MM.1S (cell line): ENCODE results near the gene ZBTB7C.

Experiments
- DNase-seq: peaks from one replicate; pipeline ENCODE4 v3.0.0-alpha.2; 2015
- H2AFZ ChIP-seq: fragments of 300-600 bp; sonication (generic); 2 replicates; pipeline ENCODE4 v1.6.0; 2016; ENCODE audit warnings: antibody characterized with exemption, low read length
- H3F3A ChIP-seq: fragments of 300-600 bp; sonication (generic); 2 replicates; pipeline ENCODE4 v1.6.1; 2016; ENCODE audit warnings: mild to moderate bottlenecking, antibody characterized with exemption, low read length, moderate library complexity, mixed read lengths; ENCODE audit not compliant: insufficient read depth
- H3K27ac ChIP-seq: fragments of 300-600 bp; sonication (generic); 2 replicates; pipeline ENCODE4 v1.5.1; 2016; ENCODE audit warnings: mild to moderate bottlenecking, low read length
- H3K27me3 ChIP-seq: fragments of 300-600 bp; sonication (generic); replicated peaks from 2 replicates; pipeline ENCODE4 v1.6.0; 2016; ENCODE audit warnings: low read length; ENCODE audit not compliant: insufficient read depth
- H3K36me3 ChIP-seq: fragments of 300-600 bp; sonication (generic); replicated peaks from 2 replicates; pipeline ENCODE4 v1.6.1; 2016; ENCODE audit warnings: mild to moderate bottlenecking, low read length, mixed read lengths; ENCODE audit not compliant: insufficient read depth
- H3K4me1 ChIP-seq: fragments of 300-600 bp; sonication (generic); 2 replicates; pipeline ENCODE4 v1.6.1; 2016; ENCODE audit warnings: low read length, mixed read lengths
- H3K4me2 ChIP-seq: fragments of 300-600 bp; sonication (generic); 2 replicates; pipeline ENCODE4 v1.6.0; 2016; ENCODE audit warnings: low read depth, low read length
- H3K4me3 ChIP-seq: fragments of 300-600 bp; sonication (generic); 2 replicates; pipeline ENCODE4 v1.5.1; 2016; ENCODE audit warnings: low read length, mixed read lengths
- H3K79me2 ChIP-seq: fragments of 300-600 bp; sonication (generic); 2 replicates; pipeline ENCODE4 v1.6.1; 2016; ENCODE audit warnings: mixed run types, low read length, mixed read lengths
- H3K9ac ChIP-seq: fragments of 300-600 bp; sonication (generic); 2 replicates; pipeline ENCODE4 v1.6.1; 2016; ENCODE audit warnings: low read length, mixed read lengths
- H3K9me2 ChIP-seq: fragments of 300-600 bp; sonication (generic); replicated peaks from 2 replicates; pipeline ENCODE4 v1.6.1; 2016; ENCODE audit warnings: mild to moderate bottlenecking, low read length, mixed read lengths; ENCODE audit not compliant: insufficient read depth
- H3K9me3 ChIP-seq: fragments of 300-600 bp; sonication (generic); replicated peaks from 2 replicates; pipeline ENCODE4 v1.6.1; 2016; ENCODE audit warnings: mild to moderate bottlenecking, low read length, mixed read lengths; ENCODE audit not compliant: insufficient read depth
- H4K20me1 ChIP-seq: fragments of 300-600 bp; sonication (generic); 2 replicates; pipeline ENCODE4 v1.6.1; 2016; ENCODE audit warnings: mild to moderate bottlenecking, low read length, moderate library complexity, mixed read lengths; ENCODE audit not compliant: insufficient read depth
- EZH2 ChIP-seq: fragments of 300-600 bp; sonication (generic); optimal IDR thresholded peaks from 2 replicates; pipeline ENCODE3; 2017; ENCODE audit warnings: low read depth, mild to moderate bottlenecking, antibody characterized with exemption, low read length, mixed read lengths
- EZH2phosphoT487 ChIP-seq: fragments of 300-600 bp; sonication (generic); IDR thresholded peaks from 2 replicates; pipeline ENCODE4 v1.6.1; 2018; ENCODE audit warnings: antibody characterized with exemption, low read length
- TF ChIP-seq, protein P1 (sequence below): fragments of 300-600 bp; sonication (generic); IDR thresholded peaks from 2 replicates; pipeline ENCODE4 v1.5.1; 2016; ENCODE audit warnings: antibody characterized with exemption, low read length, mixed read lengths

The ZBTB7C gene

GRCh38 chr18:48413342-48413741, 4.2 kb upstream of the ZBTB7C start:
- Histone ChIP-seq H3F3A (0 out of 2 replicates have a peak, but pooled peaks cover 4% of the 10 kb centered on the region), H3K27me3 (peaks cover 20% of the 10 kb centered on the region), H3K9me3 (no peaks in the 10 kb centered on the region), H3K9me2 (no peaks in the 10 kb centered on the region), H3K4me3 (no peak overlapping the region), H3K36me3 (no peaks in the 10 kb centered on the region), H3K27ac (no peak overlapping the region), H4K20me1 (no peaks in the 10 kb centered on the region), H3K9ac (no peak overlapping the region), H3K4me1 (no peaks in the 10 kb centered on the region; the same call in 1 of the 2 replicates), H3K4me2 (no peak overlapping the region), H2AFZ (no peak overlapping the region), H3K79me2 (no peaks in the 10 kb centered on the region)
- no peak for DNase-seq
- TF ChIP-seq EZH2: no peak
- TF ChIP-seq, protein P1, sequence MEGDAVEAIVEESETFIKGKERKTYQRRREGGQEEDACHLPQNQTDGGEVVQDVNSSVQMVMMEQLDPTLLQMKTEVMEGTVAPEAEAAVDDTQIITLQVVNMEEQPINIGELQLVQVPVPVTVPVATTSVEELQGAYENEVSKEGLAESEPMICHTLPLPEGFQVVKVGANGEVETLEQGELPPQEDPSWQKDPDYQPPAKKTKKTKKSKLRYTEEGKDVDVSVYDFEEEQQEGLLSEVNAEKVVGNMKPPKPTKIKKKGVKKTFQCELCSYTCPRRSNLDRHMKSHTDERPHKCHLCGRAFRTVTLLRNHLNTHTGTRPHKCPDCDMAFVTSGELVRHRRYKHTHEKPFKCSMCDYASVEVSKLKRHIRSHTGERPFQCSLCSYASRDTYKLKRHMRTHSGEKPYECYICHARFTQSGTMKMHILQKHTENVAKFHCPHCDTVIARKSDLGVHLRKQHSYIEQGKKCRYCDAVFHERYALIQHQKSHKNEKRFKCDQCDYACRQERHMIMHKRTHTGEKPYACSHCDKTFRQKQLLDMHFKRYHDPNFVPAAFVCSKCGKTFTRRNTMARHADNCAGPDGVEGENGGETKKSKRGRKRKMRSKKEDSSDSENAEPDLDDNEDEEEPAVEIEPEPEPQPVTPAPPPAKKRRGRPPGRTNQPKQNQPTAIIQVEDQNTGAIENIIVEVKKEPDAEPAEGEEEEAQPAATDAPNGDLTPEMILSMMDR: no peak
- TF ChIP-seq EZH2phosphoT487: no peak

DNA sequence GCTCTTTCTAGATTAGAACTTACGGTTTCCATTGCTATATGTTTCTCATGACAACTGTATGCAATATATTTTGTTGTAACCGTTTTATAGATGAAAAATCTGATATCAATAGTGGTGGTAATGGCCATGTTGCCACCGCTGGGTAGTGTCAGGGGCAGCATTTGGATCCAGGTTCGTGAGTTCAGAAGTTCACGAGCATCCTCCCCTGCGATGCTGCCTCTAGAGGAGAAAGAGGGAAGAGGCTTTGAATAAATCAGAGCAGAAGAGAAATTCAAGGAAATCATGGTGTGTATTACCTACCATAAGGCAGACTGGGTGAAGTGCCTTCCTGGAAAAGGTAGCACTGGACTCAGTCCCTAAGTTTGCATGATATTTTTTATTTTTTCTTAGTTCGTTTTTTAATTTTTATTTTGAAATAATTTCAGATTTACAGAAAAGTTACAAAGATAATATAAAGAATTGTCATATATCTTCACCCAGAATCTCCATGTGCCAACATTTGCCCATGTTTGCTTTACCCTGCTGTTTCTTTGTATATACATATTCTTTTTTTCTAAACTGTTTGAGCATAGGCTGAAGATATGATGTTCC, 3.3 kb upstream of the ZBTB7C start:
- Histone ChIP-seq H3K9me2 (no peaks in the 10 kb centered on the region), H3K27me3 (peaks cover 29% of the 10 kb centered on the region), H3K27ac (no peak overlapping the region), H2AFZ (no peak overlapping the region), H3K4me2 (no peak overlapping the region), H3K36me3 (no peaks in the 10 kb centered on the region), H3K9ac (no peak overlapping the region), H3K9me3 (no peaks in the 10 kb centered on the region), H3F3A (0 out of 2 replicates have a peak, but pooled peaks cover 4% of the 10 kb centered on the region), H3K4me3 (no peak overlapping the region), H3K79me2 (no peaks in the 10 kb centered on the region), H3K4me1 (no peaks in the 10 kb centered on the region; the same call in 1 of the 2 replicates), H4K20me1 (no peaks in the 10 kb centered on the region)
- DNase-seq: peak; percentile 67
- TF ChIP-seq EZH2: no peak
- TF ChIP-seq, protein P1: peak; percentile 74

DNA sequence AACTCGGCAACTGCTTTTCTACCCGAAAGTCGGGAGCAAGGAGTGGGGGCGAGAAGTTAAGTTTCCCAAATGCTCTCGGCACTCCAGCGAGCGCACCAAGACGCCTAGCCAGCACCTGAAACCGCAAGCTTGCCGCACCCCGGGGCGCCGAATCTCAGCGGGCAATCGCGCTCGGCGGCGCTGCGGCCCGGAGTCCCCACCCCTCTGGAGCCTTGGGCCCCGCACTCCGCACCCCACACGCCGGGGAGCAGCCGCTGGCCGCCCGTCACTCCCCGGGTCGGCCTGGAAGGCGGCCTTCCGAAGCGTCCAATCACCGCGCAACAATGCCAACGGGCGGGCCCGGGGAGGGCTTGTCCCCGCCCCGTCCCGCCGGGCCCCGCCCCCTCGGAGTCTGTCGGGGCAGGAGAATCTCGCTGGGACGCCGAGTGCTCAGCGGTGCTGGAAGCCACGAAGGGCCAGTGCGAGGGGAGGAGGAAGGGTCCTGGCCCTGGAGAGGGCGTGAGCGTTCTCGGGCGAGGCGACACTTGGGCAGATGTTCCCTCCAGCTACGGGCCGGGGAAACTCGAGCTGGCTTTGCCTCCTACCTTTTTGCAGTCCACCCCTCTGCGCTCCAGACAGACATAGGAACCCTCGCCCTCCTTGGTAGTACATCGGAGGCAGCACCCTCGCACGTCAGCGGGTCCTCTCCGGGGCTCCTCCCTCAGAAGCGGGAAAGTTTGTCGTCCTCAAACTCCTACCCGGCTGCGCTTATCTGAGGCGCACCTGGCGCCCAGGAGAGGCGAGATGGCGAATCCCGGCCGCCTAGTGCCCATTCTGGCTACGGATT, 1.1 kb upstream of the ZBTB7C start:
- Histone ChIP-seq H4K20me1 (no peaks in the 10 kb centered on the region), H3K27ac (no peak overlapping the region), H3K4me3 (peak overlapping the region; percentile 87), H3K4me2 (peak overlapping the region; percentile 97), H3F3A (0 out of 2 replicates have a peak, but pooled peaks cover 4% of the 10 kb centered on the region), H3K4me1 (no peaks in the 10 kb centered on the region; the same call in 1 of the 2 replicates), H3K79me2 (no peaks in the 10 kb centered on the region), H3K9me2 (no peaks in the 10 kb centered on the region), H3K36me3 (no peaks in the 10 kb centered on the region), H3K9ac (no peak overlapping the region; the same call in 1 of the 2 replicates), H2AFZ (peak overlapping the region; percentile 93), H3K9me3 (no peaks in the 10 kb centered on the region), H3K27me3 (peaks cover 44% of the 10 kb centered on the region)
- TF ChIP-seq EZH2 (no peak), EZH2phosphoT487 (no peak)
- TF ChIP-seq, protein P1: no peak
- peak; percentile 91 for DNase-seq
